HL-60 (cell line): ENCODE data around the gene NEU3.
A peak's percentile ranks its signal among the peaks of the same experiment; 100 is the strongest.
"Not testable (repeated sequence)": the region's sequence is repeated elsewhere in the genome, so short reads cannot be mapped to it uniquely, and the experiment has no call there.

Source experiments
- DNase-seq, 2 experiments: peaks; one replicate each; pipeline ENCODE4 v3.0.0-alpha.2; 2010 to 2020; ENCODE audit warnings: low read depth in 1 of 2, low spot score in 1 of 2
- H3K27ac ChIP-seq: fragments of 250-450 bp; sonication (Bioruptor Pico); replicated peaks from 2 replicates; pipeline ENCODE4 v1.5.1; 2020; ENCODE audit warnings: mild to moderate bottlenecking, moderate library complexity
- H3K27me3 ChIP-seq: fragments of 250-450 bp; sonication (Bioruptor Pico); 2 replicates; pipeline ENCODE4 v1.5.1; 2021; ENCODE audit warnings: mild to moderate bottlenecking, moderate library complexity; ENCODE audit not compliant: insufficient read depth, poor library complexity, severe bottlenecking
- H3K4me3 ChIP-seq: replicated peaks from 2 replicates; pipeline ENCODE4 v1.5.1; 2011; ENCODE audit warnings: mild to moderate bottlenecking, control low read depth, low read length; ENCODE audit not compliant: insufficient read depth
- CTCF ChIP-seq: IDR thresholded peaks from one replicate; pipeline ENCODE4 v1.5.1; 2011; ENCODE audit warnings: low read length, control low read depth, inconsistent platforms; ENCODE audit not compliant: insufficient read depth
- GABPA ChIP-seq: IDR thresholded peaks from 2 replicates; pipeline ENCODE4 v1.6.1; 2012; ENCODE audit warnings: low read depth
- POLR2AphosphoS5 ChIP-seq: IDR thresholded peaks from 2 replicates; pipeline ENCODE4 v1.6.1; 2012; ENCODE audit warnings: low read depth
- REST ChIP-seq: IDR thresholded peaks from 2 replicates; pipeline ENCODE4 v1.6.1; 2012; ENCODE audit warnings: low read depth; ENCODE audit not compliant: insufficient replicate concordance
- SPI1 ChIP-seq: IDR thresholded peaks from 2 replicates; pipeline ENCODE4 v1.6.1; 2012; ENCODE audit warnings: low read depth, mild to moderate bottlenecking, borderline replicate concordance

NEU3 gene

GRCh38 chr11:74984730-74985129 lies 4.0 kb upstream of the NEU3 start:
- no peak for DNase-seq
- H3K4me3 ChIP-seq: no peak overlapping the region
- H3K27ac ChIP-seq: no peak overlapping the region
- H3K27me3 ChIP-seq: no peaks in the 10 kb centered on the region
- TF ChIP-seq REST (no peak), SPI1 (no peak), GABPA (no peak), POLR2AphosphoS5 (no peak), CTCF (no peak)

- Histone ChIP-seq H3K4me3 (peak overlapping the region; percentile 45), H3K27me3 (no peaks in the 10 kb centered on the region), H3K27ac (peak overlapping the region; percentile 84)
- TF ChIP-seq POLR2AphosphoS5: no peak
- TF ChIP-seq REST: no peak
- no peak for TF ChIP-seq SPI1
- TF ChIP-seq CTCF: no peak
- TF ChIP-seq GABPA: no peak
- DNase-seq: peak in 1 of 2 experiments; percentile 6
Measured at GRCh38 chr11:74989260-74989638, 516 bp downstream of the NEU3 start.

GRCh38 chr11:74990150-74990549 lies 1.4 kb downstream of the NEU3 start:
- peak in 1 of 2 experiments; percentile 50 for DNase-seq
- not testable (repeated sequence) for H3K27me3 ChIP-seq
- Histone ChIP-seq H3K4me3 (peak overlapping the region; percentile 13; the same call in 1 of the 2 replicates), H3K27ac (peak overlapping the region; percentile 84)
- peak; percentile 71; the same call in 1 of the 2 replicates for TF ChIP-seq SPI1

- no peak overlapping the region for H3K4me3 ChIP-seq
- TF ChIP-seq POLR2AphosphoS5 (no peak), CTCF (no peak), SPI1 (no peak), REST (no peak), GABPA (no peak)
- 0 out of 2 replicates have a peak overlapping the region, but pooled peaks have one; percentile 3 for H3K27ac ChIP-seq
- no peaks in the 10 kb centered on the region for H3K27me3 ChIP-seq
- DNase-seq: no peak
Measured at GRCh38 chr11:74990941-74991340, 2.2 kb downstream of the NEU3 start.
